CD4-positive, alpha-beta T cell (primary cell): Measurements from ENCODE around the gene RNF152. TPM values are rescaled to one million over a fixed set of nuclear protein-coding genes. Genes with fewer than 3 reads are reported as not detected.

Experiments
- ATAC-seq: fragments of 200-7000 bp; cut with Tn5 transposase; one replicate; pipeline ENCODE4 v1.10.0; 2022; ENCODE audit warnings: mild to moderate bottlenecking; ENCODE audit not compliant: poor library complexity
- CTCF ChIA-PET: fragments of 350-600 bp; sonication (Branson Sonifier 250); formaldehyde crosslinking; loops from one replicate; lab custom pipeline; 2021; ENCODE audit warnings: antibody characterized with exemption, inconsistent platforms; lab: Charles Lee
- POLR2A ChIA-PET: fragments of 350-600 bp; sonication (Branson Sonifier 250); formaldehyde crosslinking; loops from one replicate; lab custom pipeline; 2021; ENCODE audit warnings: antibody characterized with exemption, inconsistent platforms; lab: Charles Lee
- DNase-seq, 14 experiments: peaks; one replicate each; pipeline ENCODE4 v3.0.0-alpha.2; 2013 to 2020; ENCODE audit warnings: mixed read lengths in 2 of 14
- H3K27ac ChIP-seq, 2 donors: one replicate each; pipeline versions ENCODE4 v1.5.1 to v1.7.0; 2013; ENCODE audit warnings: low read length in 2 of 2, low read depth in 1 of 2, mild to moderate bottlenecking in 1 of 2
- H3K27me3 ChIP-seq, 2 experiments: 1 replicate in 1 of 2; 2 replicates in 1 of 2; pipeline versions ENCODE4 v1.6.1 to v1.7.0; 2013; ENCODE audit warnings: low read length in 2 of 2, control low read depth in 1 of 2, mild to moderate bottlenecking in 1 of 2, moderate library complexity in 1 of 2; ENCODE audit not compliant: insufficient read depth in 2 of 2, control insufficient read depth in 1 of 2
- H3K36me3 ChIP-seq: one replicate; pipeline ENCODE4 v1.6.1; 2013; ENCODE audit warnings: low read length, control low read depth; ENCODE audit not compliant: insufficient read depth
- H3K4me1 ChIP-seq: one replicate; pipeline ENCODE4 v1.6.1; 2013; ENCODE audit warnings: low read length, control low read depth; ENCODE audit not compliant: insufficient read depth
- H3K4me3 ChIP-seq: one replicate; pipeline ENCODE4 v1.5.1; 2013; ENCODE audit warnings: mild to moderate bottlenecking, low read length, moderate library complexity
- H3K9me3 ChIP-seq, 2 experiments: 1 replicate in 1 of 2; 2 replicates in 1 of 2; pipeline versions ENCODE4 v1.6.1 to v1.7.0; 2013; ENCODE audit warnings: low read length in 2 of 2, mild to moderate bottlenecking in 2 of 2, control low read depth in 1 of 2, moderate library complexity in 1 of 2; ENCODE audit not compliant: control insufficient read depth in 1 of 2, insufficient read depth in 1 of 2
- H3K27ac Mint-ChIP-seq: one replicate; pipeline ENCODE4 v1.8.0; 2020; ENCODE audit warnings: mixed read lengths
- H3K27me3 Mint-ChIP-seq: one replicate; pipeline ENCODE4 v1.8.0; 2021; ENCODE audit warnings: mixed read lengths
- H3K36me3 Mint-ChIP-seq: one replicate; pipeline ENCODE4 v1.8.0; 2021; ENCODE audit warnings: low read depth, mixed read lengths
- H3K4me1 Mint-ChIP-seq: one replicate; pipeline ENCODE4 v1.8.0; 2021; ENCODE audit warnings: low read depth, mixed read lengths
- H3K4me3 Mint-ChIP-seq: one replicate; pipeline ENCODE4 v1.8.0; 2020; ENCODE audit warnings: mild to moderate bottlenecking, mixed read lengths
- H3K9me3 Mint-ChIP-seq: one replicate; pipeline ENCODE4 v1.8.0; 2020; ENCODE audit warnings: mixed read lengths
- CTCF ChIP-seq: fragments of 200-600 bp; IDR thresholded peaks from one replicate; pipeline ENCODE4 v1.8.0; 2022; ENCODE audit warnings: antibody characterized with exemption, mild to moderate bottlenecking
- intact Hi-C, 2 experiments: fragments of 100-400 bp; cut with DNase I in 1 of 2; cut with micrococcal nuclease in 1 of 2; formaldehyde crosslinking; loops; one replicate each; pipeline versions ENCODE4 v1.15.1 to v1.9.0; 2023 to 2025; cut with DNase I, micrococcal nuclease
- polyA plus RNA-seq, 2 donors: library from polyadenylated mRNA; unstranded; fragments of 120-200 nt; gene quantifications; one replicate each; pipeline ENCODE4 v1.2.1, GENCODE V29; 2013
- total RNA-seq, 174 experiments: library from RNA in 2 of 174; stranded (reverse) in 2 of 174; gene quantifications; one replicate each; pipeline ENCODE4 v1.2.3 and lab custom pipeline; 2021 to 2026

Gene RNF152
- total RNA-seq (1 to 10 TPM in 1 of 2 experiments, under 1 TPM in 1; 0.60 to 1.0 TPM), total RNA-seq (lab: John Stamatoyannopoulos, UW) (0 to 9.8 (median 0.86) reads per million in 172 experiments)
- polyA plus RNA-seq (2013, experiment 1 of 2), result 0.03 TPM
- polyA plus RNA-seq (2013, experiment 2 of 2), result 0.08 TPM

GRCh38 chr18:61892683-61893308, at the start of gene RNF152:
TSS of gene RNF152 (minus strand) at chr18:61893007. CDS start at chr18:61816463, 76,544 bp downstream.
- H3K4me1 ChIP-seq, result peaks cover 20% of the 10 kb centered on the region
- H3K27ac Mint-ChIP-seq, result peak within 1 kb of the TSS; percentile 21
- no peaks in the 10 kb centered on the region for H3K9me3 Mint-ChIP-seq
- H3K36me3 ChIP-seq, result no peaks in the 10 kb centered on the region
- H3K27ac ChIP-seq, result no peak within 1 kb of the TSS
- H3K27me3 Mint-ChIP-seq, result peaks cover 44% of the 10 kb centered on the region
- H3K4me1 Mint-ChIP-seq, result peaks cover 14% of the 10 kb centered on the region
- ChIA-PET POLR2A (no interaction called here), CTCF (no interaction called here)
- H3K4me3 Mint-ChIP-seq, result peak within 1 kb of the TSS; percentile 96
- H3K9me3 ChIP-seq, result peaks cover 0 to 11% of the 10 kb centered on the region in 2 experiments
- peaks cover 12% of the 10 kb centered on the region for H3K36me3 Mint-ChIP-seq
- ATAC-seq (peak; percentile 33), DNase-seq (peak in 10 of 14 experiments; percentile 7 to 53 (median 20))
- intact Hi-C loops, result loop anchor here in 1 of 2 experiments (5.0 kb wide), 1 partner anchor 310 kb away; no protein-coding TSS in a partner anchor
- peaks cover 23 to 28% of the 10 kb centered on the region in 2 experiments for H3K27me3 ChIP-seq
- no peak for TF ChIP-seq CTCF
- peak within 1 kb of the TSS; percentile 61 for H3K4me3 ChIP-seq

GRCh38 chr18:61941948-61942471, 49.2 kb upstream of the RNF152 start:
- no peak overlapping the region for H3K27ac ChIP-seq
- ATAC-seq (peak; percentile 41), DNase-seq (peak in 1 of 14 experiments; percentile 43)
- no peak overlapping the region for H3K4me3 ChIP-seq
- peaks cover 2% of the 10 kb centered on the region for H3K9me3 Mint-ChIP-seq
- peak overlapping the region; percentile 3 for H3K27ac Mint-ChIP-seq
- peaks cover 3% of the 10 kb centered on the region for H3K4me1 ChIP-seq
- TF ChIP-seq CTCF, result no peak
- intact Hi-C loops, result no loop called here
- peaks cover 2% of the 10 kb centered on the region for H3K27me3 Mint-ChIP-seq
- no peaks in the 10 kb centered on the region for H3K36me3 ChIP-seq
- H3K36me3 Mint-ChIP-seq, result no peaks in the 10 kb centered on the region
- ChIA-PET CTCF (interaction anchor here (1.1 kb wide), 1 partner anchor 58 kb away, joined by 3 read pairs; no protein-coding TSS in a partner anchor), POLR2A (interaction anchor here (1.1 to 1.4 kb wide), 2 partner anchors 10 to 146 kb away, joined by 3 read pairs; no protein-coding TSS in a partner anchor)
- H3K4me3 Mint-ChIP-seq, result peak overlapping the region; percentile 6
- H3K4me1 Mint-ChIP-seq, result peaks cover 26% of the 10 kb centered on the region
- no peaks in the 10 kb centered on the region for H3K27me3 ChIP-seq
- H3K9me3 ChIP-seq, result no peaks in the 10 kb centered on the region

- no peak for DNase-seq
- CTCF ChIA-PET, result no interaction called here
- Mint-ChIP-seq H3K27me3 (peaks cover 17% of the 10 kb centered on the region), H3K4me3 (no peak overlapping the region), H3K36me3 (no peaks in the 10 kb centered on the region), H3K9me3 (peaks cover 2% of the 10 kb centered on the region), H3K27ac (no peak overlapping the region), H3K4me1 (peaks cover 23% of the 10 kb centered on the region)
- H3K36me3 ChIP-seq, result no peaks in the 10 kb centered on the region
- intact Hi-C loops, result no loop called here
- H3K27me3 ChIP-seq, result peaks cover 0 to 8% of the 10 kb centered on the region in 2 experiments
- no peaks in the 10 kb centered on the region for H3K9me3 ChIP-seq
- no peak for ATAC-seq
- TF ChIP-seq CTCF, result no peak
- H3K27ac ChIP-seq, result no peak overlapping the region
- H3K4me1 ChIP-seq, result peaks cover 3% of the 10 kb centered on the region
- POLR2A ChIA-PET, result no interaction called here
- H3K4me3 ChIP-seq, result no peak overlapping the region
Measured at GRCh38 chr18:61939046-61939674, 46.4 kb upstream of the RNF152 start.
